GM12865 (cell line): ENCODE data around the gene OLFM1.

Source experiments
- DNase-seq: peaks from one replicate; pipeline ENCODE4 v3.0.0; 2010; ENCODE audit warnings: low read depth
- H3K4me3 ChIP-seq: 2 replicates; pipeline ENCODE4 v1.5.1; 2011; ENCODE audit warnings: mild to moderate bottlenecking, low read depth, low read length, control low read depth
- CTCF ChIP-seq: IDR thresholded peaks from 2 replicates; pipeline ENCODE4 v1.5.1; 2011; ENCODE audit warnings: low read length, control low read depth, low read depth, inconsistent platforms; ENCODE audit not compliant: insufficient read depth; ENCODE audit errors: missing control alignments

The OLFM1 gene

DNA sequence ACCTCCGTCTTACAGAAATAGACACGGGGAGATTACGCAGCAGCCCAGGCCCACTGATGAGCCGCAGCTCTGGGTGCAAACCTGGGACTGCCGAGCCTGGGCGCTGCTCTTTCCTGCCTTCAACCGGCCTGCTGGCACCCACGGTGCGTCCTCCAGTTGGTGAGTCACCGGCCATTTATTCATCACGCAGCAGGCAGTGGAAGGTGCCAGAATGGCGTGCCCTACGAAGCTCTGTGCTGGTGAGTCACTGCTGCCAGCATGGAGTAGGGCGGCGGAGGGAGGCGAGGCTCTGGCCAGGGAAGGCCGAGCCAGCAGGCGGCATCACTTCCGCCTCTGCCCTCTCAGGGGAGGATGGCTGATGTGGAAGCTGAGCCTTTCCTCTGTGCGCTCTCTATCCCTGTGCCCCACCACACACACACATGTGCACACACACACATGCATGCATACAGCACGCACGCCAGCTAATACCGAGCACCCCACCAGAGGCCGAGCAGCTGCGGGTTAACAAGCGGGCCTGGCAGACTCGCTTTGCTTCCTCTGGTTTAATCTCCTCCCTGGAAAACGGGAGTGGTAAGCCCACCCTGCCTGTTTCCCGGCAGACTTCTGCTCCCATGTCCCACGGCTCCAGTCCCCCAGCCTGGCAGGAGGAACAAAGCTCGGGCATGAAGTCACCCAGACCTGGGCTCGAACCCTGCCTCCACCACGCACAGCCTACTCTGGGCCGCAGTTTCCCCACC, 39.2 kb downstream of the OLFM1 start:
- no peak for DNase-seq
- no peak for TF ChIP-seq CTCF
- no peak overlapping the region for H3K4me3 ChIP-seq

DNA sequence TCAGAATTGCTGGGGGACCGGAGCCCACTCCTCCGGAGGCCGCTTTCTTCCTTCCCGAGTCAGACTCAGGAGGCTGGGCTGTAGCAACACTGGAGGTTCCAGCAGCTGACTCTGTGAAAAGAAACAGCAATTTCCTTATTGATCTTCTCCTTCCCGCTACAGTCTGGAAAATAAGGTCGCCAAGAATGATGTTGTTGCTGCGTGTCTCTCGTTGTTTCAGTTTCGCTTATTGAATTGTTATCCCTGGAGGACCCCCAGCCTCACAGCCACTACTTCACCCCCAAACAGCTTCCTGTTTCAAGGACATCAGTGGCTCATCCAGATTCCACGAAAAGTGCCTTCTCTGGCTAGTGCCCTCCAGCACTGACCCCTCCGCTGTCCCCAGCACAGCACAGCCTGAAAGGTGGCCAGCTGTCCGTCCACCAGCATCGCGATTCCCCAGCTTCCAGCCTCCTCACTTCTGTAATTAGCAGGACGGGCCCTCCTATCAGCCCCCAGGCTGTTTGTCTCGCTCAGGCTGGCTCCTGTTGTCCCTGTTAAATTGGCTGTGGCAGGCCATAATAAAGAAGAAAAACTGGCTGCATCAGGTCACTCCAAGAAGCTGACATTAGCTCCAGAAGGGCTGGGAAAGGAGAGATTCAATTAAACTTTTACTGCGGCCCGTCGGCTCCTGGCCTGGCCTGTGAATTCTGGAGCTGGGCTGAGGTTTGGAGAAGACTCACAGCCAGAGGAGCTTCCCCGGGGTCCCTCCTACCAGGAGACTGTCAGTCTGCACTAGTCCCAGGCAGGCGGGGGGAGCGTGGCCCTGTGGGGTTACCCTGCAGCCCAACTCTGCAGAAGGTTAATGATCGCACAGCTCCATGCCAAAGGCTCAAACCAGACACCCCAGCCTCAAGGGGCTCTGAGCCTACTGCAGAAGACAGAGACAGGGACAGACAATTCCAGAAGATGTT, 40.5 kb downstream of the OLFM1 start:
- H3K4me3 ChIP-seq = no peak overlapping the region
- TF ChIP-seq CTCF = no peak
- DNase-seq = no peak

DNA sequence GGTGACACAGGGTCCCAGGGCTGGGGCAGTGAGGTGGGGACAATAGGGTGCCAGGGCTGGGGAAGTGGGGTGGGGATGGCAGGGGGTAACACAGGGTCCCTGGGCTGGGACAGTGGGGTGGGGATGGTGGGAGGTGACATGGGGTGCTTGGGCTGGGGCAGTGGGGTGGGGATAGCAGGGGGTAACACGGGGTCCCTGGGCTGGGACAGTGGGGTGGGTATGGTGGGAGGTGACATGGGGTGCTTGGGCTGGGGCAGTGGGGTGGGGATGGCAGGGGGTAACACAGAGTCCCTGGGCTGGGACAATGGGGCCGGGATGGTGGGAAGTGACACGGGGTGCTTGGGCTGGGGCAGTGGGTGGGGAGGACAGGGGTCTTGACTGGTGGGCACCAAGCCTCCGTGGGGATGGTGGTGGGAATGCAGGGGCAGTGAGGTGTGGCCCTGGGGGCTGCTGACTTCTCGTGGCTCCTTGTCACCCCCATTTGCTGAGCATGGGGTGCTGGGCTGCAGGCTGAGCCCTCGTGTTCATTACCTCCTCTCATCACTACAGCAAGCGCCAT, 41.7 kb downstream of the OLFM1 start:
- no peak for DNase-seq
- no peak overlapping the region for H3K4me3 ChIP-seq
- no peak for TF ChIP-seq CTCF

- TF ChIP-seq CTCF = no peak
- peak; percentile 42 for DNase-seq
These were observed 42.9 kb downstream of the OLFM1 start for GRCh38 chr9:135130207-135130976.

GRCh38 chr9:135131488-135131887, 44.0 kb downstream of the OLFM1 start:
- TF ChIP-seq CTCF = no peak
- no peak for DNase-seq
- no peak overlapping the region for H3K4me3 ChIP-seq

More at GRCh38 chr9:135130207-135130976, 42.9 kb downstream of the OLFM1 start:
- no peak overlapping the region for H3K4me3 ChIP-seq

DNA sequence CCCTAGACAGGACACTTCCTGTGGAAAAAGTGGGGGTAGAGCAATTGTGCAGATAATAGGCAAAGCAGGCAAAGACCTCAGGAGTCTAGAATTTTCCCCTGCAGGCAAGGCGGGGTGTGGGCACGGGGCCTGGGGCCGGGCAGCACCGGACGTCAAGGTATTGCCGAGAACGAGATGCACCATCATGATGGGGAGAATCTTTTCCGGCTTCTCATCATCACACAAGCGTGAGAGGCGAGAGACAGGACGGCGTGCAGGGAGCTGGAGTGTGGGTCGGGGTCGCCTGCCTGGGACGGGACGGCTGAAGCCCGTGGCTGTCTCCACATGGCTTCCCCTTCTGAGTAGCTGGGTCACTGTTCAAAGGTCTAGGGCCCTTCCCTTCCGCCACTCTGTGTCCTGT, 44.5 kb downstream of the OLFM1 start:
- no peak for TF ChIP-seq CTCF
- no peak for DNase-seq
- no peak overlapping the region for H3K4me3 ChIP-seq
